GM12878 (cell line): ENCODE measurements around the gene EPO. TPM values are rescaled to one million over a fixed set of nuclear protein-coding genes. Genes with fewer than 3 reads are reported as not detected.

Experiments used
- ATF2 ChIP-seq: IDR thresholded peaks from 2 replicates; pipeline ENCODE4 v1.6.1; 2012; ENCODE audit warnings: low read length, inconsistent platforms
- BACH1 ChIP-seq: fragments of 450-650 bp; IDR thresholded peaks from 2 replicates; pipeline ENCODE4 v1.6.1; 2017; ENCODE audit warnings: mild to moderate bottlenecking, borderline replicate concordance
- BCLAF1 ChIP-seq: fragments of 450-650 bp; IDR thresholded peaks from 2 replicates; pipeline ENCODE4 v1.6.1; 2017; ENCODE audit warnings: antibody characterized with exemption, mild to moderate bottlenecking, moderate library complexity
- CBX5 ChIP-seq: sonication (generic); IDR thresholded peaks from 2 replicates; pipeline ENCODE4 v1.6.1; 2016; ENCODE audit warnings: low read depth, moderate library complexity, mild to moderate bottlenecking, inconsistent platforms
- CHD1 ChIP-seq: IDR thresholded peaks from 2 replicates; pipeline ENCODE4 v1.6.1; 2012; ENCODE audit warnings: low read depth, low read length, improper control_type of control experiment
- ESRRA ChIP-seq: IDR thresholded peaks from 2 replicates; pipeline ENCODE4 v1.6.1; 2012; ENCODE audit warnings: mild to moderate bottlenecking, low read length, improper control_type of control experiment
- FOXM1 ChIP-seq: IDR thresholded peaks from 2 replicates; pipeline ENCODE4 v1.6.1; 2012; ENCODE audit warnings: low read depth, mild to moderate bottlenecking, inconsistent platforms, low read length, moderate library complexity
- IKZF1 ChIP-seq: fragments of 450-650 bp; conservative IDR thresholded peaks from 2 replicates; pipeline ENCODE4 v1.6.1; 2017; ENCODE audit warnings: antibody characterized with exemption, mild to moderate bottlenecking
- MYB ChIP-seq: fragments of 150-350 bp; IDR thresholded peaks from 2 replicates; pipeline ENCODE4 v1.6.1; 2014; ENCODE audit warnings: mild to moderate bottlenecking, low read depth, low read length, borderline replicate concordance
- NR2C1 ChIP-seq: fragments of 450-650 bp; IDR thresholded peaks from 2 replicates; pipeline ENCODE4 v1.6.1; 2017; ENCODE audit warnings: antibody characterized with exemption, mild to moderate bottlenecking, moderate library complexity
- POU2F2 ChIP-seq: IDR thresholded peaks from 3 replicates; pipeline ENCODE4 v1.6.1; 2011; ENCODE audit warnings: low read depth, mild to moderate bottlenecking, low read length, borderline replicate concordance
- SUPT20H ChIP-seq: IDR thresholded peaks from 2 replicates; pipeline ENCODE4 v1.6.1; 2011; ENCODE audit warnings: low read depth, mild to moderate bottlenecking, low read length, moderate library complexity, borderline replicate concordance; ENCODE audit not compliant: control insufficient read depth
- ZBTB40 ChIP-seq: fragments of 450-650 bp; IDR thresholded peaks from 2 replicates; pipeline ENCODE4 v1.6.1; 2016; ENCODE audit warnings: mild to moderate bottlenecking, moderate library complexity, borderline replicate concordance
- polyA plus RNA-seq, 11 experiments: library from polyadenylated mRNA; depleted of rRNA in 4 of 11; unstranded in 6 of 11; stranded (reverse) in 5 of 11; fragments of >200 nt; fragmentation: Nextera tagmentation in 4 of 11; fragmentation: Illumina TruSeq in 1 of 11; extraction: Ambion mirVana in 4 of 11; extraction: Trizol in 1 of 11; gene quantifications; 1 replicate in 1 of 11; 2 replicates in 10 of 11; pipeline versions ENCODE4 v1.2.1 to v1.2.3, GENCODE V29; 2011 to 2016; ENCODE audit warnings: inconsistent platforms in 2 of 11, missing spikeins in 2 of 11, low read depth in 1 of 11
- total RNA-seq, 4 experiments: library from RNA; depleted of rRNA in 3 of 4; stranded (reverse); fragments of >200 nt in 3 of 4; fragmentation: Illumina TruSeq in 1 of 4; extraction: Trizol in 1 of 4; gene quantifications; 2 replicates each; pipeline versions ENCODE4 v1.2.1 to v1.2.3, GENCODE V29; 2013 to 2021
- TF ChIP-seq, protein P1 (sequence below): IDR thresholded peaks from 2 replicates; pipeline ENCODE4 v1.6.1; 2012; ENCODE audit warnings: mild to moderate bottlenecking, low read depth, low read length
- TF ChIP-seq, protein P2 (sequence below): IDR thresholded peaks from 2 replicates; pipeline ENCODE4 v1.6.1; 2012; ENCODE audit warnings: low read depth, low read length, improper control_type of control experiment

EPO gene
- total and polyA plus RNA-seq, 10 of the 15 experiments (the other 5 are each of a cell fraction or from before 2014, with no cell fraction given): 0.06 to 0.19 TPM; not detected in 8

DNA sequence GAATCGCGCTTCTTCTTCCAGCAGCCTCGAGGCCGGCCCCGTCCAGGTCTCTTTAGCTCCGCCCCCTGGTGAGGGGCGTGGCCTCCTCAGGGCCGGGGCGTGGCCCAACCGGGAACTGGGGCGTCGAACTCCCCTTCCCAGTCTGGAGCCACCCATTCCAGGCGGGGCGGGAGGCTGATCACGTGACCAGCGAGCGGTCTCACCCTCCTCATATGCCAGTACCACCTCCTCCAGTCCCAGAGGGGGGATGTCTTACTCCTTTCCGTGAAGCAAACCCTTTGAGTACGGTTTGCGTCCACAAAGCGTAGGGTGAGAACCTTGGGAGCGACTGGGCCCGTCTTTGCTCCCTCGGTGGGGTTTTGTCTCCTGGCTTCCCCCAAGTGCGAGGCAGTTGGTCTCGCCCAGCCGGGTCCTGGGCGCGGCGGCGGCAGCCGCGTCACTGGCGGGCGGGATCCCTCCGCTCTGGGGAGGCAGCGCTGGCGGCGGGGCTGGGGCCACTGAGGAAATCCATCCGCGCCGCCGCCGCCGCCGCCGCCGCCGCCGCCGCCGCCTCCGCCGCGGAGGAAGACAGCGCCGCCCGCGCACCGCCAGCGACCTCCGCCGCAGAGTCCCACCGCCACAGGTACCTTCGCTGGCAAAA, 46.8 kb upstream of the EPO start, which contains the start of gene GNB2 (continued):
- TF ChIP-seq, protein P1, sequence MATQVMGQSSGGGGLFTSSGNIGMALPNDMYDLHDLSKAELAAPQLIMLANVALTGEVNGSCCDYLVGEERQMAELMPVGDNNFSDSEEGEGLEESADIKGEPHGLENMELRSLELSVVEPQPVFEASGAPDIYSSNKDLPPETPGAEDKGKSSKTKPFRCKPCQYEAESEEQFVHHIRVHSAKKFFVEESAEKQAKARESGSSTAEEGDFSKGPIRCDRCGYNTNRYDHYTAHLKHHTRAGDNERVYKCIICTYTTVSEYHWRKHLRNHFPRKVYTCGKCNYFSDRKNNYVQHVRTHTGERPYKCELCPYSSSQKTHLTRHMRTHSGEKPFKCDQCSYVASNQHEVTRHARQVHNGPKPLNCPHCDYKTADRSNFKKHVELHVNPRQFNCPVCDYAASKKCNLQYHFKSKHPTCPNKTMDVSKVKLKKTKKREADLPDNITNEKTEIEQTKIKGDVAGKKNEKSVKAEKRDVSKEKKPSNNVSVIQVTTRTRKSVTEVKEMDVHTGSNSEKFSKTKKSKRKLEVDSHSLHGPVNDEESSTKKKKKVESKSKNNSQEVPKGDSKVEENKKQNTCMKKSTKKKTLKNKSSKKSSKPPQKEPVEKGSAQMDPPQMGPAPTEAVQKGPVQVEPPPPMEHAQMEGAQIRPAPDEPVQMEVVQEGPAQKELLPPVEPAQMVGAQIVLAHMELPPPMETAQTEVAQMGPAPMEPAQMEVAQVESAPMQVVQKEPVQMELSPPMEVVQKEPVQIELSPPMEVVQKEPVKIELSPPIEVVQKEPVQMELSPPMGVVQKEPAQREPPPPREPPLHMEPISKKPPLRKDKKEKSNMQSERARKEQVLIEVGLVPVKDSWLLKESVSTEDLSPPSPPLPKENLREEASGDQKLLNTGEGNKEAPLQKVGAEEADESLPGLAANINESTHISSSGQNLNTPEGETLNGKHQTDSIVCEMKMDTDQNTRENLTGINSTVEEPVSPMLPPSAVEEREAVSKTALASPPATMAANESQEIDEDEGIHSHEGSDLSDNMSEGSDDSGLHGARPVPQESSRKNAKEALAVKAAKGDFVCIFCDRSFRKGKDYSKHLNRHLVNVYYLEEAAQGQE: no peak
- TF ChIP-seq CHD1 (peak; percentile 100), BCLAF1 (peak; percentile 96), NR2C1 (peak; percentile 53; the same call in 1 of the 2 replicates), BACH1 (peak; percentile 87), ATF2 (no peak), MYB (no peak), ZBTB40 (no peak), CBX5 (peak; percentile 37; the same call in 1 of the 2 replicates), SUPT20H (no peak), ESRRA (no peak), IKZF1 (peak; percentile 97), POU2F2 (0 out of 3 replicates have a peak, but pooled peaks have one; percentile 28), FOXM1 (no peak)
- TF ChIP-seq, protein P2, sequence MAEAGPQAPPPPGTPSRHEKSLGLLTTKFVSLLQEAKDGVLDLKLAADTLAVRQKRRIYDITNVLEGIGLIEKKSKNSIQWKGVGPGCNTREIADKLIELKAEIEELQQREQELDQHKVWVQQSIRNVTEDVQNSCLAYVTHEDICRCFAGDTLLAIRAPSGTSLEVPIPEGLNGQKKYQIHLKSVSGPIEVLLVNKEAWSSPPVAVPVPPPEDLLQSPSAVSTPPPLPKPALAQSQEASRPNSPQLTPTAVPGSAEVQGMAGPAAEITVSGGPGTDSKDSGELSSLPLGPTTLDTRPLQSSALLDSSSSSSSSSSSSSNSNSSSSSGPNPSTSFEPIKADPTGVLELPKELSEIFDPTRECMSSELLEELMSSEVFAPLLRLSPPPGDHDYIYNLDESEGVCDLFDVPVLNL: 0 out of 2 replicates have a peak, but pooled peaks have one; percentile 31
